HG03139 (cell line): ENCODE measurements around the gene TTLL8.

Experiments
- ATAC-seq: cut with Tn5 transposase; IDR thresholded peaks from one replicate; pipeline ENCODE4 v1.9.1; 2021; ENCODE audit not compliant: unreplicated experiment

Gene TTLL8

GRCh38 chr22:50083462-50084079 is 25.5 kb upstream of the TTLL8 start:
- no peak for ATAC-seq

- no peak for ATAC-seq
These were observed 24.9 kb upstream of the TTLL8 start for GRCh38 chr22:50082961-50083461.

- no peak for ATAC-seq
These were observed 24.2 kb upstream of the TTLL8 start for GRCh38 chr22:50082197-50082715.

- no peak for ATAC-seq
These were observed 23.5 kb upstream of the TTLL8 start for GRCh38 chr22:50081426-50082196.

- ATAC-seq: no peak
These were observed 22.0 kb upstream of the TTLL8 start for GRCh38 chr22:50080077-50080465.

- no peak for ATAC-seq
These were observed 20.7 kb upstream of the TTLL8 start for GRCh38 chr22:50078761-50079160.

GRCh38 chr22:50078246-50078645 is 20.1 kb upstream of the TTLL8 start:
- no peak for ATAC-seq

- ATAC-seq: no peak
These were observed 18.8 kb upstream of the TTLL8 start for GRCh38 chr22:50076646-50077535.

GRCh38 chr22:50074551-50075530 is 16.7 kb upstream of the TTLL8 start:
- ATAC-seq: no peak

GRCh38 chr22:50074056-50074455 is 16.0 kb upstream of the TTLL8 start:
- no peak for ATAC-seq

- no peak for ATAC-seq
These were observed 14.8 kb upstream of the TTLL8 start for GRCh38 chr22:50072714-50073538.

- ATAC-seq: no peak
These were observed 14.1 kb upstream of the TTLL8 start for GRCh38 chr22:50072167-50072555.

GRCh38 chr22:50071432-50072166 is 13.5 kb upstream of the TTLL8 start:
- no peak for ATAC-seq

GRCh38 chr22:50070366-50070765 is 12.3 kb upstream of the TTLL8 start:
- ATAC-seq: no peak

GRCh38 chr22:50068096-50068495 is 10.0 kb upstream of the TTLL8 start:
- ATAC-seq: no peak

- no peak for ATAC-seq
These were observed 9.1 kb upstream of the TTLL8 start for GRCh38 chr22:50067244-50067643.

- no peak for ATAC-seq
These were observed 6.4 kb upstream of the TTLL8 start for GRCh38 chr22:50064453-50064852.

- ATAC-seq: no peak
These were observed 5.7 kb upstream of the TTLL8 start for GRCh38 chr22:50063589-50064393.
